ENCODE data around the gene PSD4.

Gene PSD4

DNA sequence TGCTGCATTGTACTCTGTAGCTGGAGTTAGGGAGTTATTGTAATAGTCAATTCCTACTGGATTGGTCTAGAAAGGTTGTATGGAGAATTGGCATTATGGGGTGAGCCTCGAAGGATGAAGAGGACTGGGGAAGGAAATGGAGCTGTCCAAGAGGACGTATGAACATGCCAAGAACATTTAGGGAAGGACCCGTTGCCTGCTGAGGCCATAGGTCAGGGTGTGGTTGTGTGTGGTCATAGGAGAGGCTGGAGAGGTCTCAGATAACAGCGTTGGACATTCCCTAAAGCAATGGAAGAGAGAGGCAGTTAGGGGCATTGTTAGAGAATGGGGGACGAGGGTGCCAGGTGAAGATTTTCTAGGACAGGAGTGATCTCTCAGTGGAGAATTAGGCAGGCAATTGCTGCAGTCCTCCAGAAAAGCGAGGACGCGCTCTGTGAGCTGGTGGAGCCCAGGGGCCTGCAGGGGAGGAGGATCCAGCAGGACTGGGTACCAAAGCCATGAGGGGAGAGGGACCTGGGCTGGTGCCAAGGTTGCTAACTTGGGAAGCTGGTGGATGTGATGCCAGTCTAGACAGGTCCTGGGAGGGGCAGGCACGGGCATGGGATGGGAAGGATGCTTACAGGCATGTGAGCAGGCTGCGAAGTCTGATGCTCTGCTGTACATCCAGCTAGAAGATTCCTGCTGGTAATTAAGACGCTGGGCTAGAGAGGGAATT is 9.4 kb upstream of the PSD4 start:
- no peak for TF ChIP-seq CTCF (IDR thresholded peaks at IDR 0.05; ENCODE audit: borderline replicate concordance, insufficient read depth, low read depth, low read length)
- H3K4me3 ChIP-seq (ENCODE audit: low read depth, low read length): no peak overlapping the region

GRCh38 chr2:113164930-113165585 is 8.7 kb upstream of the PSD4 start:
- H3K4me3 ChIP-seq (ENCODE audit: low read depth, low read length): no peak overlapping the region
- TF ChIP-seq CTCF (IDR thresholded peaks at IDR 0.05; ENCODE audit: borderline replicate concordance, insufficient read depth, low read depth, low read length): no peak

- TF ChIP-seq CTCF (IDR thresholded peaks at IDR 0.05; ENCODE audit: borderline replicate concordance, insufficient read depth, low read depth, low read length): no peak
- H3K4me3 ChIP-seq (ENCODE audit: low read depth, low read length): no peak overlapping the region
Observed at GRCh38 chr2:113166187-113166645, 7.6 kb upstream of the PSD4 start.

DNA sequence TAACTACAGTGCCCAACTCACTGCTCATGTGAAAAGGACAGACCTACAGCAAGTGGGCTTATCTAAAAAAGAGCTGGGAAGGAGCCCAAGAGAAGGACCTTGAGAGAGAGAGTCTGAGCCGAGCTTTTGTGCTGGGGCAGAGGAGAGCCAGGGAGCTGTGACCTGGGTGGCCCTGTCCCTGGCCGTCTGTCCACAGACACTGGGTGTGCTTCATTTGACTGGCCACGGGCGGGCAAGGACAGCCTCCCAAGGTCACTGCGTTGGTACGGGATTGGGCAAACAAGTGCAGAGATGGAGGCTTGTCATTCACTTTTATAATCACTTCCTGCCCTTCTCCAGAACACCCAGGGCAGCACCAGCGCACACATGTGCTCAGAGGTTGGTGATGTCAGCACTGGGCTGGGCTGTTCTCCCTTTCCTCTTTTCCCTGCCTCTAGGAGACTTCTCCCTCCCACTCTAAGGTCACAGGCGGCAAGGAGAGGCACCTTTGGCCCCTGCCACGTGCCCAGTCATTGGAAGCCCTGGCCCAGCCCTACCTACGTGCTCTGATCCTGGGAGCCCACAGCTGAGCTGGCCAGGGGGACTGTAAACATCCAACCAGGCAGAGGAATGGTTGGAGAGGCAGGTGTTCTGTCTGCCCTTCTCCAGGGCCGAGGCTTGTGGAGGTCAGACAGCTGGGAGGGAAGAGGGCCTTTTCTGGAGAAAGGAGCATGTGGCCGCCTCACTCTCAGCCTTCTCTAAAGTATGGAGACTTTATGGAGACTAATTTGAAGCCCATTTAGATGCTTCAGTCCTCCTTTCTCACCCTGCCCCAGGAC is 6.4 kb upstream of the PSD4 start:
- TF ChIP-seq CTCF (IDR thresholded peaks at IDR 0.05; ENCODE audit: borderline replicate concordance, insufficient read depth, low read depth, low read length): no peak
- no peak overlapping the region for H3K4me3 ChIP-seq (ENCODE audit: low read depth, low read length)

DNA sequence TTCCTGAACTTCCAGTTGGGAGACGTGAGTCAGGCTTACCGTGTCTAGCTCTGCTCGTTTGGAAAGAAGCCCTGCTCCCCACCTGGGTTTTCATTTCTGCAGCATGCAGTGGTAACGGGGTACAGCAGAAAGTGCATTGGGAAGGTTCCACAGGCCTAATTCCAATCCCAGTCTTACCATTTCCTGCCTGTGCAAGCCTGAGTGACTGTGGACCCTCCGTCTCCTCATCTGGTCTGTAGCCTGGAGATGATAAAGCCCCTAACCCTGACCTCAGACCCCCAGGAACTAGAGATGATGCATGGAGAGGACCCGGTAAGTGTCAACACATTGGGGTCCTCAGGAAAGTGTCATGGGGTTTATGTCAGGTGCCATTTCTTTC is 5.8 kb upstream of the PSD4 start:
- no peak for TF ChIP-seq CTCF (IDR thresholded peaks at IDR 0.05; ENCODE audit: borderline replicate concordance, insufficient read depth, low read depth, low read length)

GRCh38 chr2:113169002-113169530 is 4.7 kb upstream of the PSD4 start:
- no peak for TF ChIP-seq CTCF (IDR thresholded peaks at IDR 0.05; ENCODE audit: borderline replicate concordance, insufficient read depth, low read depth, low read length)

More for the DNA sequence above, 5.8 kb upstream of the PSD4 start:
- no peak overlapping the region for H3K4me3 ChIP-seq (ENCODE audit: low read depth, low read length)

More at GRCh38 chr2:113169002-113169530, 4.7 kb upstream of the PSD4 start:
- H3K4me3 ChIP-seq (ENCODE audit: low read depth, low read length): no peak overlapping the region

All from GM12875 (cell line).